Muscle layer of colon (tissue), 2 donors: ENCODE data around the gene HHAT.

Experiments used
- H3K27ac ChIP-seq: one replicate; pipeline ENCODE4 v1.7.0; 2013; ENCODE audit warnings: low read depth, mild to moderate bottlenecking, low read length, moderate library complexity
- H3K27me3 ChIP-seq, 2 donors: one replicate each; pipeline ENCODE4 v1.7.0; 2013; ENCODE audit warnings: low read length in 2 of 2, mild to moderate bottlenecking in 2 of 2; ENCODE audit not compliant: insufficient read depth in 2 of 2, control insufficient read depth in 1 of 2
- H3K36me3 ChIP-seq: one replicate; pipeline ENCODE4 v1.7.0; 2013; ENCODE audit warnings: mild to moderate bottlenecking, low read length; ENCODE audit not compliant: insufficient read depth
- H3K4me1 ChIP-seq: one replicate; pipeline ENCODE4 v1.7.0; 2013; ENCODE audit warnings: mild to moderate bottlenecking, low read length; ENCODE audit not compliant: insufficient read depth
- H3K4me3 ChIP-seq, 2 donors: one replicate each; pipeline ENCODE4 v1.7.0; 2013; ENCODE audit warnings: low read length in 2 of 2, low read depth in 1 of 2, mild to moderate bottlenecking in 1 of 2, moderate library complexity in 1 of 2
- H3K9ac ChIP-seq: one replicate; pipeline ENCODE4 v1.7.0; 2013; ENCODE audit warnings: low read length
- H3K9me3 ChIP-seq: one replicate; pipeline ENCODE4 v1.7.0; 2013; ENCODE audit warnings: mild to moderate bottlenecking, low read length
- donor health status: abdominal sarcoma.
- donor health status: Adenocarcinoma of cecum.

The HHAT gene

GRCh38 chr1:210645582-210646257 is 317.0 kb downstream of the HHAT start:
- Histone ChIP-seq H3K4me3 (no peak overlapping the region), H3K36me3 (no peaks in the 10 kb centered on the region), H3K9me3 (no peaks in the 10 kb centered on the region), H3K27me3 (no peaks in the 10 kb centered on the region), H3K4me1 (no peaks in the 10 kb centered on the region), H3K27ac (no peak overlapping the region), H3K9ac (no peak overlapping the region)

DNA sequence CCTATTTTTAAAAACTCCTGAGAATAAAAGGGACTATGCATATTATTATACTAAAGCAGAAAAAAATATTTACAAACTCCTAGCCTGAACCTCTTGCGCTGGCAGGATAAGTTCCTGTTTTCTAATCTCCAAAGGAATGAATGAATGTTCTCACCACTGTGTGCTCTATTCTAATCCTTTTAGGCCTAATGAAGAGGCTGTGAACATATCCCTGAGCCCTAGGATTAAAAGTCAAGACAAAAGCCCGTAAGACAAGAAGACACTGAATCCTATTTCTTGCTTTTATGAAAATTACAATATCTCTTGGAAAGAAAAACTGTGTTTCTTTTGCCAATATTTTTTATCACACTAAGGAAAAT is 317.5 kb downstream of the HHAT start:
- Histone ChIP-seq H3K9ac (no peak overlapping the region), H3K27me3 (no peaks in the 10 kb centered on the region), H3K36me3 (no peaks in the 10 kb centered on the region), H3K4me1 (no peaks in the 10 kb centered on the region), H3K4me3 (no peak overlapping the region), H3K27ac (no peak overlapping the region), H3K9me3 (no peaks in the 10 kb centered on the region)

DNA sequence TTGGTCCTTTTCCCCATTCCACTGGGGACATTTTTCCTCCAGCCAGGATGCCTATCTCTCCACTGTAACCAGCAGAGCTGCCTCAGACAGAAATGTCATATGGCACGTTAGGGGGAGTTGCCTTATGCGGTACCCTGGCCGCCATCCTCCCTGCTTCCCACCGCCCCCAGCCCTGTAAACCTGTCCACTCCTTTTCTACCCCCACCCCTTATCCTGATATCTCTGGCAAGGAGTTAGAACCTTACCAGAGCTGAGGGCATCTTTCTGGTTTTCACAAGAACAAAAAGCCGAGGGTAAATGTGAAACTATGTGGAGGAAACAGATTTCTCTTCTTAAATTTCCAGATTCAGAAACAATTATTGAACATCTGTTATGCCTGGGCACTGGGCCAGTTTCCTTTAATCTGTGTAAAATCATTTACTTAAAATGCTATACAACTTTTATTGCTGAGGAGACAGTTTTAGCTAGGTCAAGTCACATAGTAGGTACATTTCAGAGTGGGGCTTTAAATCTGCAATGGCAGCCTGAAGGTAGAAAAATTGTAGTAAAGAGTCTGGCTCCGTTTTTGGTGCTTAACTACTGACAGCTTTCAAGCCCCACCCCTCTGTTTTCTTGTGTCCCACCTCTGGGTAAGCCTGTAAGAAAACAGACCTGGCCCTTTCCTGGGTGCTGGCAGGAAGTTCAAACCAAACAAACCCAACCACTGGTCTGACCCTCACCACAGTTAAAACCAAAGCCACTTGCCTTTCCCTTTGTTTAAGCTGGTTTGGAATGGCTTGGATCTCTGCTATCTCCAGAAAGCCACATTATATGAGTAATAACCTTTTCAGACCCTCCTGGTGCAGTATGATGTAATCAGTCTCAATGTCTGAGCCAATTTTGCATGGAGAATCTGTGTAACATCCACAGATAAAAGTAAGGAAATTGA is 319.0 kb downstream of the HHAT start:
- Histone ChIP-seq H3K4me3 (no peak overlapping the region), H3K27ac (no peak overlapping the region), H3K36me3 (no peaks in the 10 kb centered on the region), H3K27me3 (no peaks in the 10 kb centered on the region), H3K9ac (no peak overlapping the region), H3K9me3 (no peaks in the 10 kb centered on the region), H3K4me1 (no peaks in the 10 kb centered on the region)

GRCh38 chr1:210648588-210649269 is 320.0 kb downstream of the HHAT start:
- Histone ChIP-seq H3K4me1 (no peaks in the 10 kb centered on the region), H3K27ac (no peak overlapping the region), H3K27me3 (no peaks in the 10 kb centered on the region), H3K9ac (no peak overlapping the region), H3K36me3 (no peaks in the 10 kb centered on the region), H3K4me3 (no peak overlapping the region), H3K9me3 (no peaks in the 10 kb centered on the region)

DNA sequence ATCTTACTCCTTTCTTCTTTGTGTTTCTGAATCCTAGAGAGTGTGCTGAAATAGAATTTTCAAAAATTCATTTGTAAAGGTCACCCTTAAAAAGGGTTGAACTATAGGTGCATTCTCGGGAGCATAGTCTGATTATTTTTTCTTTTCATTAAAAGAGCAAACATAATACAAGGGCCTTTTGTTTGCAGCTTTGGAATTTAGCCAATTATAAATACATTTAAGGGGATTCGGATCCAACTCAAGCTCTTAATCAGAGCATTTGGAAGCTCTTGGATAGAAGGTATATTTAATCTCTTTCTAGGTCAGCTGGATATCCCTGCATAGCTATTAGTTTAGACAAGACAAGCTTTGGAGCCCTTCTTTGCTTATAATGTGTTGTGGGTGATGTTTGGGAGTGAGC is 321.7 kb downstream of the HHAT start:
- H3K4me1 ChIP-seq, result no peaks in the 10 kb centered on the region
- no peaks in the 10 kb centered on the region for H3K36me3 ChIP-seq
- H3K27me3 ChIP-seq, result no peaks in the 10 kb centered on the region
- H3K9ac ChIP-seq, result no peak overlapping the region
- no peak overlapping the region for H3K27ac ChIP-seq
- no peak overlapping the region for H3K4me3 ChIP-seq
- no peaks in the 10 kb centered on the region for H3K9me3 ChIP-seq

DNA sequence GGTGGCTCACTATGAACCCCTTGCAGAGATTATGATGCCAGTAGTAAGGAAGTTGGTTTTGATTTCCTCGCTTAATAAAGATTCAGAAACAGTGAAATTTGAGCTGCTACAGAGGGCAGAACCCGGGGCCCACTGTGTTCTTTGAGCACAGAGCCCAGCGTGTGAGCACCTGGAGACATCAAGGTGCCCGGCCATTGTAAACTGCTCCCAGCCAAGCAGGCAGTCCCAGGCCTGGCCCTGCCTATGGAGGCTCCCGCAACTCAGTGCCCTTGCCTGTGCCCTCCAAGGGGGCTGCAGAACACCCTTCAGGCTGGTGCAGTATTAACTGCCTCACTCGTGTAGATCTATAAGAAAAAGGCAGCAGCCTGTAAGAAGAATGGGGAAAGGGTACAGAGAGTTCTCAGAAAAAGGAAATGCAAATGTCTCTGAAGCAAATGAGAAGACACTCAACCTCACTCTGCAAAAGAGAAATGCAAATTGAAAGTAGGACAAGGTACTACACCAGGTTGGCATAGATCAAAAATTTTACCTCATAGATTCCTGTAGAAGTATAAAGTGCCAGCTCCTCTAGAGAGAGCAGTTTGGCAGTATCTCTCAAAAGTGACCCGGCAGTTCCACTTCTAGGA is 323.7 kb downstream of the HHAT start:
- no peaks in the 10 kb centered on the region for H3K9me3 ChIP-seq
- H3K4me1 ChIP-seq, result no peaks in the 10 kb centered on the region
- no peak overlapping the region for H3K27ac ChIP-seq
- H3K36me3 ChIP-seq, result no peaks in the 10 kb centered on the region
- H3K9ac ChIP-seq, result no peak overlapping the region
- H3K4me3 ChIP-seq, result no peak overlapping the region
- no peaks in the 10 kb centered on the region for H3K27me3 ChIP-seq

DNA sequence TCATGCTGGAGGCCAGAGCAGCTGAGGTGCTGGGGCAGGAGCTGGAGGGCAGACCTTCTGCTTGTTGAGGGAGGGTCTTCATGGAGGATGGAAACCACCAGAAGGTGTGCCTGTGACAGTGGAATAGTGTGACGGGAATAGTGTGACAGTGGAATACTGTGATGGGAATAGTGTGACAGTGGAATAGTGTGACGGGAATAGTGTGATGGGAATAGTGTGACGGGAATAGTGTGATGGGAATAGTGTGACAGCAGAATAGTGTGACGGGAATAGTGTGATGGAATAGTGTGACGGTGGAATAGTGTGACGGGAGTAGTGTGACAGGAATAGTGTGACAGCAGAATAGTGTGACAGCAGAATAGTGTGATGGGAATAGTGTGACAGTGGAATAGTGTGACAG is 325.1 kb downstream of the HHAT start:
- Histone ChIP-seq H3K9me3 (no peaks in the 10 kb centered on the region), H3K9ac (no peak overlapping the region), H3K4me3 (no peak overlapping the region), H3K4me1 (no peaks in the 10 kb centered on the region), H3K27me3 (no peaks in the 10 kb centered on the region), H3K36me3 (no peaks in the 10 kb centered on the region), H3K27ac (no peak overlapping the region)

- Histone ChIP-seq H3K27me3 (no peaks in the 10 kb centered on the region), H3K36me3 (no peaks in the 10 kb centered on the region), H3K9ac (no peak overlapping the region), H3K4me3 (no peak overlapping the region), H3K9me3 (no peaks in the 10 kb centered on the region), H3K4me1 (no peaks in the 10 kb centered on the region), H3K27ac (no peak overlapping the region)
Observed at GRCh38 chr1:210654176-210654981, 325.7 kb downstream of the HHAT start.

DNA sequence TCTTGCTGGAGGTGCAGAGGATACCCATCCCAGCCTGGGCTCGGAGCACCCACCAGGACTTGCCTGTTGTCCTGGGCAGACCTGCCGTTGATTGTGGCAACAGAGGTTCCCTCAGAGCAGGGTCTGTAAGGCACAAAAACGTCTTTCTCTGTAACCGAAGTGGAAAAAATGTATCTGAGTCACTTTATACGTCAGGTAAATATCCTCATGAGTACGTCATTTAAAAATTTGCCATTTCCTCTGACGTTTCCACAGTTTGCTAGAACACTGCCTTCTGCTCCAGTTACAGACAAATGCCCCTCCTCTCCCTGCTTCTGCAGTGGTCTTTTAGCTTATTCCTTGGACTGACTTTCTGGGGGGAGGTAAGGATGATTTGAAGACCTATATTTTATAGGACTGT is 326.8 kb downstream of the HHAT start:
- H3K27ac ChIP-seq, result no peak overlapping the region
- no peaks in the 10 kb centered on the region for H3K27me3 ChIP-seq
- H3K9ac ChIP-seq, result no peak overlapping the region

GRCh38 chr1:210657806-210658205 is 329.1 kb downstream of the HHAT start:
- Histone ChIP-seq H3K27ac (no peak overlapping the region), H3K9me3 (no peaks in the 10 kb centered on the region), H3K4me1 (no peaks in the 10 kb centered on the region), H3K36me3 (no peaks in the 10 kb centered on the region), H3K4me3 (no peak overlapping the region), H3K27me3 (no peaks in the 10 kb centered on the region), H3K9ac (no peak overlapping the region)

More for the DNA sequence above, 326.8 kb downstream of the HHAT start:
- Histone ChIP-seq H3K4me1 (no peaks in the 10 kb centered on the region), H3K4me3 (no peak overlapping the region), H3K9me3 (no peaks in the 10 kb centered on the region), H3K36me3 (no peaks in the 10 kb centered on the region)
